Transverse colon (tissue), 4 donors: Measurements from ENCODE around the gene GSDMA. TPM values are rescaled to one million over a fixed set of nuclear protein-coding genes. Genes with fewer than 3 reads are reported as not detected.

Experiments
- DNase-seq: peaks from one replicate; pipeline ENCODE4 v3.0.0-alpha.2; 2019
- H3K27ac ChIP-seq, 4 donors: fragments of 200-600 bp; sonication (generic); 2 replicates each; pipeline ENCODE4 v1.5.1; 2016 to 2018; ENCODE audit warnings: inconsistent platforms in 4 of 4
- H3K27me3 ChIP-seq: fragments of 200-600 bp; sonication (generic); 2 replicates; pipeline ENCODE4 v1.5.1; 2017; ENCODE audit warnings: inconsistent platforms
- H3K36me3 ChIP-seq, 4 donors: fragments of 200-600 bp; sonication (generic); 2 replicates each; pipeline ENCODE4 v1.5.1; 2017 to 2019; ENCODE audit warnings: inconsistent platforms in 4 of 4
- H3K4me1 ChIP-seq, 4 donors: fragments of 200-600 bp; sonication (generic); 2 replicates each; pipeline ENCODE4 v1.5.1; 2017 to 2020; ENCODE audit warnings: inconsistent platforms in 4 of 4
- H3K4me3 ChIP-seq, 4 donors: fragments of 200-600 bp; sonication (generic); 1 replicate in 1 of 4; 2 replicates in 3 of 4; pipeline versions ENCODE4 v1.5.1 to v1.6.1; 2017 to 2019; ENCODE audit warnings: inconsistent platforms in 4 of 4
- H3K9me3 ChIP-seq, 2 donors: fragments of 200-600 bp; sonication (generic); 2 replicates each; pipeline ENCODE4 v1.5.1; 2017 to 2019; ENCODE audit warnings: inconsistent platforms in 2 of 2
- CTCF ChIP-seq, 5 experiments: fragments of 200-600 bp in 3 of 5; fragments of 450-650 bp in 2 of 5; sonication (generic) in 3 of 5; IDR thresholded peaks; 1 replicate in 2 of 5; 2 replicates in 3 of 5; pipeline ENCODE4 v1.5.1; 2016 to 2017; ENCODE audit warnings: antibody characterized with exemption in 5 of 5, inconsistent platforms in 3 of 5, mild to moderate bottlenecking in 2 of 5, moderate library complexity in 1 of 5
- EP300 ChIP-seq: sonication (generic); formaldehyde crosslinking; IDR thresholded peaks from one replicate; pipeline ENCODE4 v1.6.1; 2017; ENCODE audit warnings: antibody characterized with exemption, low read depth
- POLR2A ChIP-seq: fragments of 450-650 bp; IDR thresholded peaks from one replicate; pipeline ENCODE4 v1.6.1; 2016; ENCODE audit warnings: antibody characterized with exemption, mild to moderate bottlenecking, moderate library complexity
- POLR2AphosphoS5 ChIP-seq, 3 donors: sonication (generic); formaldehyde crosslinking; IDR thresholded peaks; one replicate each; pipeline ENCODE4 v1.6.1; 2016; ENCODE audit warnings: antibody characterized with exemption in 3 of 3
- WGBS, 2 donors: methylation state at CpG; one replicate each; pipeline ENCODE4 v1.1.5; 2018; ENCODE audit warnings: low coverage in 1 of 2; 5-methylcytosine and 5-hydroxymethylcytosine counted together
- in situ Hi-C, 4 donors: fragments of 200-750 bp; cut with MboI; loops; one replicate each; pipeline versions ENCODE4 v1.15.0 to v1.15.1; 2017; ENCODE audit warnings: low sequenced_read_pairs in 3 of 4, low pct_ligation_motif_present in 1 of 4, low pct_unique_long_range_greater_than_20kb in 1 of 4
- intact Hi-C: fragments of 100-400 bp; cut with DNase I; formaldehyde crosslinking; loops from one replicate; pipeline ENCODE4 v1.15.1; 2023; ENCODE audit warnings: low total_unique reads
- total RNA-seq, 4 donors: library from RNA; depleted of rRNA; stranded (reverse); fragments of >200 nt; gene quantifications; one replicate each; pipeline ENCODE4 v1.1.0, GENCODE V29; 2016

The GSDMA gene
- total RNA-seq, 4 donors from 2014 or later = 3.7 TPM; not detected in 3

GRCh38 chr17:39926135-39926587 is 36.6 kb upstream of the GSDMA start:
- in situ Hi-C loops (no loop called here), intact Hi-C loops (no loop called here)
- H3K27me3 ChIP-seq = no peaks in the 10 kb centered on the region
- H3K4me3 ChIP-seq = peak overlapping the region in 3 of 4 donors; percentile 63 to 79 (median 76)
- H3K4me1 ChIP-seq = peaks cover 20 to 35% (median 28%) of the 10 kb centered on the region in 4 donors
- peak overlapping the region; percentile 87 to 96 (median 90) for H3K27ac ChIP-seq
- DNase-seq = no peak
- H3K9me3 ChIP-seq = no peaks in the 10 kb centered on the region
- WGBS, 2 donors = 6 to 29% methylated on average over 2 to 4 of the region's 4 CpGs
- peaks cover 0 to 20% (median 6%) of the 10 kb centered on the region in 4 donors for H3K36me3 ChIP-seq
- TF ChIP-seq POLR2AphosphoS5 (IDR thresholded peaks at IDR 0.05) (no peak), CTCF (IDR thresholded peaks at IDR 0.05) (no peak), EP300 (no peak), POLR2A (no peak)

- TF ChIP-seq POLR2AphosphoS5 (IDR thresholded peaks at IDR 0.05) (peak in 1 of 3 donors; percentile 3), POLR2A (no peak)
- peaks cover 20 to 35% (median 28%) of the 10 kb centered on the region in 4 donors for H3K4me1 ChIP-seq
- 2% methylated on average over 13 of the region's 15 CpGs; no CpG with 5 or more reads in 1 of the 2 donors for WGBS, 2 donors
- H3K27ac ChIP-seq = peak overlapping the region; percentile 87 to 96 (median 90)
- peaks cover 0 to 20% (median 6%) of the 10 kb centered on the region in 4 donors for H3K36me3 ChIP-seq
- in situ Hi-C loops (no loop called here), intact Hi-C loops (no loop called here)
- H3K27me3 ChIP-seq = no peaks in the 10 kb centered on the region
- no peaks in the 10 kb centered on the region for H3K9me3 ChIP-seq
- H3K4me3 ChIP-seq = peak overlapping the region; percentile 63 to 91 (median 78)
- peak; percentile 60 for DNase-seq
These were observed 36.2 kb upstream of the GSDMA start for GRCh38 chr17:39926588-39927100.

- Histone ChIP-seq H3K4me1 (peaks cover 20 to 35% (median 28%) of the 10 kb centered on the region in 4 donors), H3K27me3 (no peaks in the 10 kb centered on the region), H3K4me3 (peak within 1 kb of the TSS; percentile 63 to 91 (median 78)), H3K9me3 (no peaks in the 10 kb centered on the region), H3K36me3 (peaks cover 0 to 15% (median 3%) of the 10 kb centered on the region in 4 donors), H3K27ac (peak within 1 kb of the TSS; percentile 87 to 96 (median 90))
- intact Hi-C loops (no loop called here), in situ Hi-C loops (no loop called here)
- WGBS, 2 donors = 1% methylated on average over 51 of the region's 72 CpGs; no CpG with 5 or more reads in 1 of the 2 donors
- TF ChIP-seq CTCF (IDR thresholded peaks at IDR 0.05) (no peak), EP300 (no peak), POLR2AphosphoS5 (IDR thresholded peaks at IDR 0.05) (peak; percentile 87 to 92 (median 90)), POLR2A (peak; percentile 85)
- peak; percentile 96 for DNase-seq
These were observed 35.5 kb upstream of the GSDMA start, which contains the start of the genes LRRC3C and ORMDL3 for GRCh38 chr17:39927101-39927928. LRRC3C (plus strand) TSS chr17:39927732; CDS start chr17:39941524, 13,792 bp downstream. ORMDL3 (minus strand) TSS chr17:39927601; CDS start chr17:39924203, 3,398 bp downstream.

GRCh38 chr17:39927929-39928857 is 34.6 kb upstream of the GSDMA start:
- TF ChIP-seq POLR2AphosphoS5 (IDR thresholded peaks at IDR 0.05) (no peak), POLR2A (no peak)
- intact Hi-C loops = no loop called here
- H3K27ac ChIP-seq = peak overlapping the region; percentile 87 to 96 (median 90)
- H3K9me3 ChIP-seq = no peaks in the 10 kb centered on the region
- no peaks in the 10 kb centered on the region for H3K27me3 ChIP-seq
- H3K36me3 ChIP-seq = peaks cover 0 to 6% (median 0%) of the 10 kb centered on the region in 4 donors
- DNase-seq = peak; percentile 46
- H3K4me3 ChIP-seq = peak overlapping the region; percentile 42 to 79 (median 70)
- in situ Hi-C loops = no loop called here
- 27% methylated on average over 14 of the region's 17 CpGs; no CpG with 5 or more reads in 1 of the 2 donors for WGBS, 2 donors
- H3K4me1 ChIP-seq = peaks cover 20 to 35% (median 28%) of the 10 kb centered on the region in 4 donors
